Astrocyte (in vitro differentiated cells and primary cell): ENCODE measurements around the gene STAP2. TPM values are rescaled to one million over a fixed set of nuclear protein-coding genes. Genes with fewer than 3 reads are reported as not detected.

Experiments used
- DNase-seq: peaks from one replicate; pipeline ENCODE4 v3.0.0-alpha.2; 2010; ENCODE audit warnings: low read depth
- FAIRE-seq: peaks from 2 replicates; lab custom pipeline; 2011; peaks lifted over from hg19 to GRCh38; lab: Jason Lieb, UNC
- H2AFZ ChIP-seq: 2 replicates; pipeline ENCODE4 v1.6.0; 2012; ENCODE audit warnings: low read depth, low read length, inconsistent platforms
- H3K27ac ChIP-seq: 2 replicates; pipeline ENCODE4 v1.5.1; 2011; ENCODE audit warnings: low read depth, low read length, inconsistent platforms
- H3K27me3 ChIP-seq: 2 replicates; pipeline ENCODE4 v1.6.0; 2011; ENCODE audit warnings: low read length, inconsistent platforms; ENCODE audit not compliant: insufficient read depth
- H3K36me3 ChIP-seq: 2 replicates; pipeline ENCODE4 v1.5.1; 2011; ENCODE audit warnings: low read length, inconsistent platforms; ENCODE audit not compliant: insufficient read depth
- H3K4me1 ChIP-seq: 2 replicates; pipeline ENCODE4 v1.5.1; 2011; ENCODE audit warnings: low read length, inconsistent platforms; ENCODE audit not compliant: insufficient read depth
- H3K4me2 ChIP-seq: 2 replicates; pipeline ENCODE4 v1.6.0; 2012; ENCODE audit warnings: low read length, inconsistent platforms
- H3K4me3 ChIP-seq: 2 replicates; pipeline ENCODE4 v1.5.1; 2011; ENCODE audit warnings: low read depth, mild to moderate bottlenecking, low read length, inconsistent platforms; ENCODE audit not compliant: insufficient read depth
- H3K79me2 ChIP-seq: 2 replicates; pipeline ENCODE4 v1.6.0; 2012; ENCODE audit warnings: mild to moderate bottlenecking, low read length, inconsistent platforms; ENCODE audit not compliant: insufficient read depth
- H3K9ac ChIP-seq: 2 replicates; pipeline ENCODE4 v1.6.0; 2012; ENCODE audit warnings: mild to moderate bottlenecking, low read length, inconsistent platforms
- H3K9me3 ChIP-seq: 2 replicates; pipeline ENCODE4 v1.5.1; 2012; ENCODE audit warnings: low read depth, mild to moderate bottlenecking, low read length, inconsistent platforms; ENCODE audit not compliant: insufficient read depth
- H4K20me1 ChIP-seq: 2 replicates; pipeline ENCODE4 v1.6.0; 2012; ENCODE audit warnings: low read length, inconsistent platforms; ENCODE audit not compliant: insufficient read depth
- H3K27ac Mint-ChIP-seq: one replicate; pipeline ENCODE4 v1.8.0; 2021; ENCODE audit warnings: mild to moderate bottlenecking, mixed read lengths; ENCODE audit not compliant: unreplicated experiment
- H3K27me3 Mint-ChIP-seq: one replicate; pipeline ENCODE4 v1.8.0; 2021; ENCODE audit warnings: low read depth, mixed read lengths; ENCODE audit not compliant: unreplicated experiment
- H3K36me3 Mint-ChIP-seq: one replicate; pipeline ENCODE4 v1.8.0; 2021; ENCODE audit warnings: low read depth, mixed read lengths; ENCODE audit not compliant: unreplicated experiment
- H3K4me1 Mint-ChIP-seq: one replicate; pipeline ENCODE4 v1.8.0; 2021; ENCODE audit warnings: low read depth, mixed read lengths; ENCODE audit not compliant: unreplicated experiment
- H3K4me3 Mint-ChIP-seq: one replicate; pipeline ENCODE4 v1.8.0; 2021; ENCODE audit warnings: mild to moderate bottlenecking, moderate library complexity, mixed read lengths; ENCODE audit not compliant: unreplicated experiment
- H3K9me3 Mint-ChIP-seq: one replicate; pipeline ENCODE4 v1.8.0; 2021; ENCODE audit warnings: mild to moderate bottlenecking, mixed read lengths; ENCODE audit not compliant: unreplicated experiment
- CTCF ChIP-seq: IDR thresholded peaks from 2 replicates; pipeline ENCODE4 v1.5.1; 2011; ENCODE audit warnings: low read depth, mild to moderate bottlenecking, inconsistent platforms, low read length, moderate library complexity; ENCODE audit not compliant: insufficient read depth
- EZH2 ChIP-seq: IDR thresholded peaks from 2 replicates; pipeline ENCODE4 v1.6.1; 2012; ENCODE audit warnings: mild to moderate bottlenecking, low read length, inconsistent platforms; ENCODE audit not compliant: insufficient read depth
- total RNA-seq: library from RNA; stranded (reverse); gene quantifications from 2 replicates; pipeline ENCODE4 v1.2.1, GENCODE V29; 2021

The STAP2 gene
- total RNA-seq, 1 donor from 2014 or later, result 5.3 TPM

- Histone ChIP-seq H3K4me3 (no peak overlapping the region), H3K9ac (no peak overlapping the region), H3K36me3 (peaks cover 6% of the 10 kb centered on the region), H3K4me2 (no peak overlapping the region), H3K27me3 (no peaks in the 10 kb centered on the region), H3K4me1 (peaks cover 22% of the 10 kb centered on the region), H3K79me2 (peaks cover 57% of the 10 kb centered on the region), H4K20me1 (peaks cover 68% of the 10 kb centered on the region), H3K9me3 (no peaks in the 10 kb centered on the region), H3K27ac (no peak overlapping the region), H2AFZ (no peak overlapping the region)
- no peaks in the 10 kb centered on the region for H3K9me3 Mint-ChIP-seq
- H3K27me3 Mint-ChIP-seq, result no peaks in the 10 kb centered on the region
- H3K4me3 Mint-ChIP-seq, result no peak overlapping the region
- TF ChIP-seq EZH2, result no peak
- no peak for TF ChIP-seq CTCF
- peaks cover 6% of the 10 kb centered on the region for H3K36me3 Mint-ChIP-seq
- DNase-seq (no peak), FAIRE-seq (no peak)
- H3K4me1 Mint-ChIP-seq, result peaks cover 14% of the 10 kb centered on the region
- no peak overlapping the region for H3K27ac Mint-ChIP-seq
Observed at GRCh38 chr19:4366666-4367335, 28.2 kb upstream of the STAP2 start.

- H4K20me1 ChIP-seq, result peaks cover 63% of the 10 kb centered on the region
- no peak overlapping the region for H3K4me2 ChIP-seq
- H3K9me3 Mint-ChIP-seq, result no peaks in the 10 kb centered on the region
- no peaks in the 10 kb centered on the region for H3K27me3 ChIP-seq
- H3K4me1 ChIP-seq, result peaks cover 22% of the 10 kb centered on the region
- H3K36me3 Mint-ChIP-seq, result peaks cover 5% of the 10 kb centered on the region
- no peak for DNase-seq
- H3K27ac Mint-ChIP-seq, result no peak overlapping the region
- peaks cover 6% of the 10 kb centered on the region for H3K36me3 ChIP-seq
- no peak overlapping the region for H3K9ac ChIP-seq
- peaks cover 13% of the 10 kb centered on the region for H3K4me1 Mint-ChIP-seq
- no peaks in the 10 kb centered on the region for H3K27me3 Mint-ChIP-seq
- FAIRE-seq, result no peak
- H3K4me3 ChIP-seq, result no peak overlapping the region
- TF ChIP-seq EZH2, result no peak
- no peak for TF ChIP-seq CTCF
- H3K79me2 ChIP-seq, result peaks cover 50% of the 10 kb centered on the region
- H3K4me3 Mint-ChIP-seq, result no peak overlapping the region
- H2AFZ ChIP-seq, result no peak overlapping the region
- H3K9me3 ChIP-seq, result no peaks in the 10 kb centered on the region
- no peak overlapping the region for H3K27ac ChIP-seq
Observed at GRCh38 chr19:4365791-4366665, 27.4 kb upstream of the STAP2 start.
